HL-60 (cell line): ENCODE data around the gene ZNF711.
"Not testable (repeated sequence)": the region's sequence is repeated elsewhere in the genome, so short reads cannot be mapped to it uniquely, and the experiment has no call there.

Experiments
- DNase-seq, 2 experiments: peaks; one replicate each; pipeline ENCODE4 v3.0.0-alpha.2; 2010 to 2020; ENCODE audit warnings: low read depth in 1 of 2, low spot score in 1 of 2
- H3K27ac ChIP-seq: fragments of 250-450 bp; sonication (Bioruptor Pico); replicated peaks from 2 replicates; pipeline ENCODE4 v1.5.1; 2020; ENCODE audit warnings: mild to moderate bottlenecking, moderate library complexity
- H3K27me3 ChIP-seq: fragments of 250-450 bp; sonication (Bioruptor Pico); 2 replicates; pipeline ENCODE4 v1.5.1; 2021; ENCODE audit warnings: mild to moderate bottlenecking, moderate library complexity; ENCODE audit not compliant: insufficient read depth, poor library complexity, severe bottlenecking
- H3K4me3 ChIP-seq: replicated peaks from 2 replicates; pipeline ENCODE4 v1.5.1; 2011; ENCODE audit warnings: mild to moderate bottlenecking, control low read depth, low read length; ENCODE audit not compliant: insufficient read depth
- GABPA ChIP-seq: IDR thresholded peaks from 2 replicates; pipeline ENCODE4 v1.6.1; 2012; ENCODE audit warnings: low read depth
- SPI1 ChIP-seq: IDR thresholded peaks from 2 replicates; pipeline ENCODE4 v1.6.1; 2012; ENCODE audit warnings: low read depth, mild to moderate bottlenecking, borderline replicate concordance
- TF ChIP-seq, protein P1 (sequence below): IDR thresholded peaks from 2 replicates; pipeline ENCODE4 v1.6.1; 2012; ENCODE audit warnings: low read depth; ENCODE audit not compliant: insufficient replicate concordance

The ZNF711 gene

GRCh38 chrX:85309717-85310116 lies 65.9 kb downstream of the ZNF711 start:
- no peak for DNase-seq
- TF ChIP-seq, protein P1, sequence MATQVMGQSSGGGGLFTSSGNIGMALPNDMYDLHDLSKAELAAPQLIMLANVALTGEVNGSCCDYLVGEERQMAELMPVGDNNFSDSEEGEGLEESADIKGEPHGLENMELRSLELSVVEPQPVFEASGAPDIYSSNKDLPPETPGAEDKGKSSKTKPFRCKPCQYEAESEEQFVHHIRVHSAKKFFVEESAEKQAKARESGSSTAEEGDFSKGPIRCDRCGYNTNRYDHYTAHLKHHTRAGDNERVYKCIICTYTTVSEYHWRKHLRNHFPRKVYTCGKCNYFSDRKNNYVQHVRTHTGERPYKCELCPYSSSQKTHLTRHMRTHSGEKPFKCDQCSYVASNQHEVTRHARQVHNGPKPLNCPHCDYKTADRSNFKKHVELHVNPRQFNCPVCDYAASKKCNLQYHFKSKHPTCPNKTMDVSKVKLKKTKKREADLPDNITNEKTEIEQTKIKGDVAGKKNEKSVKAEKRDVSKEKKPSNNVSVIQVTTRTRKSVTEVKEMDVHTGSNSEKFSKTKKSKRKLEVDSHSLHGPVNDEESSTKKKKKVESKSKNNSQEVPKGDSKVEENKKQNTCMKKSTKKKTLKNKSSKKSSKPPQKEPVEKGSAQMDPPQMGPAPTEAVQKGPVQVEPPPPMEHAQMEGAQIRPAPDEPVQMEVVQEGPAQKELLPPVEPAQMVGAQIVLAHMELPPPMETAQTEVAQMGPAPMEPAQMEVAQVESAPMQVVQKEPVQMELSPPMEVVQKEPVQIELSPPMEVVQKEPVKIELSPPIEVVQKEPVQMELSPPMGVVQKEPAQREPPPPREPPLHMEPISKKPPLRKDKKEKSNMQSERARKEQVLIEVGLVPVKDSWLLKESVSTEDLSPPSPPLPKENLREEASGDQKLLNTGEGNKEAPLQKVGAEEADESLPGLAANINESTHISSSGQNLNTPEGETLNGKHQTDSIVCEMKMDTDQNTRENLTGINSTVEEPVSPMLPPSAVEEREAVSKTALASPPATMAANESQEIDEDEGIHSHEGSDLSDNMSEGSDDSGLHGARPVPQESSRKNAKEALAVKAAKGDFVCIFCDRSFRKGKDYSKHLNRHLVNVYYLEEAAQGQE: no peak
- no peak for TF ChIP-seq GABPA
- no peak for TF ChIP-seq SPI1

DNA sequence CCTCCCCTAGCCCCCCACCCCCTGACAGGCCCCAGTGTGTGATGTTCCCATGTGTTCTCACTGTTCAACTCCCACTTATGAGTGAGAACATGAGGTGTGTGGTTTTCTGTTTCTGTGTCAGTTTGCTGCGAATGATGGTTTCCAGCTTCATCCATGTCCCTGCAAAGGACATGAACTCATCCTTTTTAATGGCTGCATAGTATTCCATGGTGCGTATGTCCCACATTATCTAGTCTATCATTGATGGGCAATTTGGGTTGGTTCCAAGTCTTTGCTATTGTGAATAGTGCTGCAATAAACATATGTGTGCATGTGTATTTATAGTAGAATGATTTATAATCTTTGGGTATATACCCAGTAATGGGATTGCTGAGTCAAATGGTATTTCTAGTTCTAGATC lies 67.6 kb downstream of the ZNF711 start:
- H3K27ac ChIP-seq, H3K27me3 ChIP-seq, H3K4me3 ChIP-seq, DNase-seq: not testable (repeated sequence)

More at GRCh38 chrX:85309717-85310116, 65.9 kb downstream of the ZNF711 start:
- Histone ChIP-seq H3K4me3 (no peak overlapping the region), H3K27me3 (no peaks in the 10 kb centered on the region), H3K27ac (no peak overlapping the region)
